GM12875 (cell line): ENCODE data around the gene BIK.

ENCODE experiments used
- H3K4me3 ChIP-seq: one replicate; pipeline ENCODE4 v1.5.1; 2011; ENCODE audit warnings: low read depth, low read length, control low read depth
- CTCF ChIP-seq: IDR thresholded peaks from 2 replicates; pipeline ENCODE4 v1.5.1; 2011; ENCODE audit warnings: low read depth, mild to moderate bottlenecking, control low read depth, inconsistent platforms, low read length, moderate library complexity, borderline replicate concordance; ENCODE audit not compliant: insufficient read depth

The BIK gene

GRCh38 chr22:43110444-43110926 is at the start of gene BIK:
BIK (plus strand) TSS chr22:43110750; CDS start chr22:43124023, 13,273 bp downstream.
- TF ChIP-seq CTCF, result peak; percentile 41; the same call in 1 of the 2 replicates
- peak within 1 kb of the TSS; percentile 91 for H3K4me3 ChIP-seq

- TF ChIP-seq CTCF, result no peak
- no peak overlapping the region for H3K4me3 ChIP-seq
Observed at GRCh38 chr22:43066134-43066533, 44.4 kb upstream of the BIK start.

GRCh38 chr22:43066844-43067385 is 43.6 kb upstream of the BIK start:
- H3K4me3 ChIP-seq, result no peak overlapping the region
- TF ChIP-seq CTCF, result no peak

GRCh38 chr22:43077121-43077877 is 33.3 kb upstream of the BIK start:
- TF ChIP-seq CTCF, result no peak
- H3K4me3 ChIP-seq, result no peak overlapping the region

GRCh38 chr22:43078522-43078921 is 32.0 kb upstream of the BIK start:
- no peak for TF ChIP-seq CTCF

GRCh38 chr22:43079742-43080141 is 30.8 kb upstream of the BIK start:
- H3K4me3 ChIP-seq, result no peak overlapping the region
- no peak for TF ChIP-seq CTCF

More at GRCh38 chr22:43078522-43078921, 32.0 kb upstream of the BIK start:
- H3K4me3 ChIP-seq, result no peak overlapping the region

- TF ChIP-seq CTCF, result no peak
- H3K4me3 ChIP-seq, result no peak overlapping the region
Observed at GRCh38 chr22:43080616-43081015, 29.9 kb upstream of the BIK start.
